Prostate gland (tissue), 2 donors: ENCODE results near the gene GBX1.

Source experiments
- POLR2A ChIP-seq: fragments of 450-650 bp; IDR thresholded peaks from one replicate; pipeline ENCODE4 v1.6.1; 2016; ENCODE audit warnings: antibody characterized with exemption, mild to moderate bottlenecking
- TF ChIP-seq, protein P1 (sequence below), 4 experiments: fragments of 200-600 bp in 2 of 4; fragments of 450-650 bp in 2 of 4; sonication (generic) in 2 of 4; IDR thresholded peaks; 1 replicate in 3 of 4; 2 replicates in 1 of 4; pipeline ENCODE4 v1.5.1; 2016 to 2019; ENCODE audit warnings: antibody characterized with exemption in 4 of 4, mild to moderate bottlenecking in 2 of 4, moderate library complexity in 2 of 4

DNA sequence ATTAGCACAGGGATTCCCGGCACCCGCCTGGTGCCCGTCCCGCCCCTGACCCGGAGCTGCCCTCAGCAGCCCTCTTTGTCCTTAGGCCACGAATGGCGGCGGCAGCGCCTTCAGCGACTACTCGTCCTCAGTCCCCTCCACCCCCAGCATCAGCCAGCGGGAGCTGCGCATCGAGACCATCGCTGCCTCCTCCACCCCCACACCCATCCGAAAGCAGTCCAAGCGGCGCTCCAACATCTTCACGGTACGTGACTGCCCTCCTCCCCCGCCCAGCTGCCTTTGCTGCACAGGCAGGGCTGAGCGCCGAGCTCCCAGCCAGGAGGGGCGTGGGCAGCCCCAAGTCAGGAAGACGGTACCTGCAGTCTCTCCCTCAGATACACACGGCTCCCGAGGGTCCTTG, 47.6 kb downstream of the GBX1 start:
- no peak for TF ChIP-seq POLR2A
- TF ChIP-seq, protein P1, sequence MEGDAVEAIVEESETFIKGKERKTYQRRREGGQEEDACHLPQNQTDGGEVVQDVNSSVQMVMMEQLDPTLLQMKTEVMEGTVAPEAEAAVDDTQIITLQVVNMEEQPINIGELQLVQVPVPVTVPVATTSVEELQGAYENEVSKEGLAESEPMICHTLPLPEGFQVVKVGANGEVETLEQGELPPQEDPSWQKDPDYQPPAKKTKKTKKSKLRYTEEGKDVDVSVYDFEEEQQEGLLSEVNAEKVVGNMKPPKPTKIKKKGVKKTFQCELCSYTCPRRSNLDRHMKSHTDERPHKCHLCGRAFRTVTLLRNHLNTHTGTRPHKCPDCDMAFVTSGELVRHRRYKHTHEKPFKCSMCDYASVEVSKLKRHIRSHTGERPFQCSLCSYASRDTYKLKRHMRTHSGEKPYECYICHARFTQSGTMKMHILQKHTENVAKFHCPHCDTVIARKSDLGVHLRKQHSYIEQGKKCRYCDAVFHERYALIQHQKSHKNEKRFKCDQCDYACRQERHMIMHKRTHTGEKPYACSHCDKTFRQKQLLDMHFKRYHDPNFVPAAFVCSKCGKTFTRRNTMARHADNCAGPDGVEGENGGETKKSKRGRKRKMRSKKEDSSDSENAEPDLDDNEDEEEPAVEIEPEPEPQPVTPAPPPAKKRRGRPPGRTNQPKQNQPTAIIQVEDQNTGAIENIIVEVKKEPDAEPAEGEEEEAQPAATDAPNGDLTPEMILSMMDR (IDR thresholded peaks at IDR 0.05) = no peak
